K562 (cell line): ENCODE measurements around the gene PIH1D1.

ENCODE experiments used
- BHLHE40 ChIP-seq: IDR thresholded peaks from 2 replicates; pipeline ENCODE4 v1.6.1; 2011; ENCODE audit warnings: low read length, improper control_type of control experiment
- CHD7 ChIP-seq: fragments of 200-600 bp; sonication (generic); IDR thresholded peaks from one replicate; pipeline ENCODE4 v1.6.1; 2012; ENCODE audit warnings: mild to moderate bottlenecking, low read depth, low read length, inconsistent platforms
- CTCF ChIP-seq, 3 experiments: IDR thresholded peaks in 2 of 3; conservative IDR thresholded peaks in 1 of 3; 2 replicates each; pipeline ENCODE4 v1.5.1; 2011 to 2012; ENCODE audit warnings: low read length in 3 of 3, mild to moderate bottlenecking in 3 of 3, control low read depth in 2 of 3, improper control_type of control experiment in 1 of 3, inconsistent platforms in 1 of 3, low read depth in 1 of 3, mixed read lengths in 1 of 3, moderate library complexity in 1 of 3; ENCODE audit not compliant: insufficient read depth in 2 of 3
- MYC ChIP-seq, 2 experiments: fragments of 250-450 bp in 1 of 2; sonication (Bioruptor Pico) in 1 of 2; IDR thresholded peaks; 2 replicates each; pipeline versions ENCODE4 v1.5.1 to v1.6.1; 2012 to 2021; ENCODE audit warnings: low read depth in 2 of 2, borderline replicate concordance in 1 of 2, improper control_type of control experiment in 1 of 2, low read length in 1 of 2, mild to moderate bottlenecking in 1 of 2, moderate library complexity in 1 of 2
- NR0B1 ChIP-seq: fragments of 450-650 bp; IDR thresholded peaks from one replicate; pipeline ENCODE4 v1.6.1; 2018; ENCODE audit warnings: mild to moderate bottlenecking, moderate library complexity; ENCODE audit not compliant: partially characterized antibody
- REST ChIP-seq, 2 experiments: fragments of 450-650 bp; formaldehyde crosslinking in 1 of 2; IDR thresholded peaks; 2 replicates each; pipeline versions ENCODE4 v1.4.0 to v1.6.1; 2014 to 2020; ENCODE audit warnings: mild to moderate bottlenecking in 2 of 2, borderline replicate concordance in 1 of 2, low read depth in 1 of 2
- SMARCA5 ChIP-seq: fragments of 450-650 bp; IDR thresholded peaks from 2 replicates; pipeline ENCODE4 v1.6.1; 2016

- TF ChIP-seq CHD7: no peak
- no peak for TF ChIP-seq NR0B1
- no peak for TF ChIP-seq BHLHE40
- no peak for TF ChIP-seq MYC (IDR thresholded peaks at IDR 0.05; ENCODE audit: low read depth, low read length)
- no peak for TF ChIP-seq MYC (CRISPR knock-in tag; IDR thresholded peaks at IDR 0.05; ENCODE audit: borderline replicate concordance, low read depth)
- no peak for TF ChIP-seq REST (IDR thresholded peaks at IDR 0.05; ENCODE audit: borderline replicate concordance)
- no peak for TF ChIP-seq REST (CRISPR knock-in tag; IDR thresholded peaks at IDR 0.05; ENCODE audit: low read depth)
- TF ChIP-seq CTCF (IDR thresholded peaks at IDR 0.05 in 2 of 3, conservative IDR thresholded peaks at IDR 0.05 in 1 of 3; ENCODE audit: insufficient read depth in 2 of 3, low read depth in 1 of 3, low read length in 3 of 3): no peak
- TF ChIP-seq SMARCA5: no peak
Observed at GRCh38 chr19:49413348-49413747, 38.3 kb downstream of the PIH1D1 start.
